Neuronal stem cell (in vitro differentiated cells): ENCODE measurements around the gene EMX2.

Experiments
- DNase-seq: peaks from one replicate; pipeline ENCODE4 v3.0.0-alpha.2; 2013; ENCODE audit warnings: low spot score
- H2AFZ ChIP-seq: one replicate; pipeline ENCODE4 v1.6.1; 2013; ENCODE audit warnings: mild to moderate bottlenecking, low read length, inconsistent platforms
- H2AK5ac ChIP-seq: 2 replicates; pipeline ENCODE4 v1.6.1; 2013; ENCODE audit warnings: low read depth, mild to moderate bottlenecking, inconsistent platforms, low read length, moderate library complexity, mixed read lengths
- H2BK120ac ChIP-seq: 2 replicates; pipeline ENCODE4 v1.6.1; 2013; ENCODE audit warnings: low read depth, mild to moderate bottlenecking, inconsistent platforms, low read length, moderate library complexity, mixed read lengths
- H2BK12ac ChIP-seq: one replicate; pipeline ENCODE4 v1.6.1; 2013; ENCODE audit warnings: low read length, inconsistent platforms
- H2BK15ac ChIP-seq: 2 replicates; pipeline ENCODE4 v1.6.1; 2013; ENCODE audit warnings: mild to moderate bottlenecking, low read length, inconsistent platforms, mixed read lengths
- H2BK5ac ChIP-seq: one replicate; pipeline ENCODE4 v1.6.1; 2013; ENCODE audit warnings: inconsistent platforms, mild to moderate bottlenecking, low read length, moderate library complexity
- H3K14ac ChIP-seq: one replicate; pipeline ENCODE4 v1.6.1; 2013; ENCODE audit warnings: low read length, inconsistent platforms
- H3K18ac ChIP-seq: 2 replicates; pipeline ENCODE4 v1.6.1; 2013; ENCODE audit warnings: low read length, inconsistent platforms
- H3K23ac ChIP-seq: 2 replicates; pipeline ENCODE4 v1.6.1; 2013; ENCODE audit warnings: low read depth, mild to moderate bottlenecking, mixed read lengths, low read length, inconsistent platforms; ENCODE audit not compliant: poor library complexity
- H3K27ac ChIP-seq: replicated peaks from 3 replicates; pipeline ENCODE4 v1.5.1; 2013; ENCODE audit warnings: low read length, inconsistent platforms
- H3K27me3 ChIP-seq, 3 experiments: 2 replicates each; pipeline ENCODE4 v1.6.1; 2013; ENCODE audit warnings: low read length in 3 of 3, mild to moderate bottlenecking in 2 of 3, inconsistent platforms in 1 of 3, low read depth in 1 of 3, mixed read lengths in 1 of 3, moderate library complexity in 1 of 3; ENCODE audit not compliant: control insufficient read depth in 3 of 3, insufficient read depth in 3 of 3
- H3K36me3 ChIP-seq, 2 donors: replicated peaks in 1 of 2; 2 replicates each; pipeline ENCODE4 v1.6.1; 2013; ENCODE audit warnings: low read length in 2 of 2; ENCODE audit not compliant: control insufficient read depth in 2 of 2, insufficient read depth in 2 of 2
- H3K4ac ChIP-seq: 2 replicates; pipeline ENCODE4 v1.6.1; 2013; ENCODE audit warnings: inconsistent platforms, mild to moderate bottlenecking, low read length, moderate library complexity
- H3K4me1 ChIP-seq, 2 donors: 1 replicate in 1 of 2; 2 replicates in 1 of 2; pipeline ENCODE4 v1.6.1; 2013; ENCODE audit warnings: low read length in 2 of 2, low read depth in 1 of 2; ENCODE audit not compliant: control insufficient read depth in 2 of 2, insufficient read depth in 1 of 2
- H3K4me2 ChIP-seq: one replicate; pipeline ENCODE4 v1.6.1; 2013; ENCODE audit warnings: mild to moderate bottlenecking, low read length, inconsistent platforms; ENCODE audit not compliant: insufficient read depth, poor library complexity, severe bottlenecking
- H3K4me3 ChIP-seq, 2 donors: 2 replicates each; pipeline ENCODE4 v1.5.1; 2013; ENCODE audit warnings: low read length in 2 of 2, mild to moderate bottlenecking in 2 of 2, inconsistent platforms in 1 of 2, moderate library complexity in 1 of 2
- H3K79me1 ChIP-seq: one replicate; pipeline ENCODE4 v1.6.1; 2013; ENCODE audit warnings: low read depth, mild to moderate bottlenecking, inconsistent platforms, low read length, moderate library complexity
- H3K9ac ChIP-seq: one replicate; pipeline ENCODE4 v1.6.1; 2013; ENCODE audit warnings: mild to moderate bottlenecking, low read depth, low read length, inconsistent platforms; ENCODE audit not compliant: poor library complexity
- H3K9me3 ChIP-seq, 2 donors: replicated peaks in 1 of 2; 2 replicates each; pipeline versions ENCODE3 to v1.6.1; 2013; ENCODE audit warnings: low read length in 2 of 2, mild to moderate bottlenecking in 2 of 2, inconsistent platforms in 1 of 2, low read depth in 1 of 2, mixed read lengths in 1 of 2, moderate library complexity in 1 of 2; ENCODE audit not compliant: control insufficient read depth in 2 of 2, insufficient read depth in 1 of 2
- H4K8ac ChIP-seq: one replicate; pipeline ENCODE4 v1.6.1; 2013; ENCODE audit warnings: low read depth, mild to moderate bottlenecking, inconsistent platforms, low read length, moderate library complexity
- H4K91ac ChIP-seq: one replicate; pipeline ENCODE4 v1.6.1; 2013; ENCODE audit warnings: low read length, low read depth, mild to moderate bottlenecking, inconsistent platforms; ENCODE audit not compliant: poor library complexity
- WGBS, 2 donors: extraction: QIAGEN DNeasy Blood & Tissue Kit; methylation state at CpG; one replicate each; pipeline ENCODE4 v1.1.7; 2013; ENCODE audit warnings: missing lambda C conversion rate in 2 of 2, mixed read lengths in 1 of 2; ENCODE audit not compliant: insufficient read length in 2 of 2, insufficient replicate concordance in 1 of 2; ENCODE audit errors: extremely low coverage in 2 of 2; 5-methylcytosine and 5-hydroxymethylcytosine counted together

Gene EMX2

DNA sequence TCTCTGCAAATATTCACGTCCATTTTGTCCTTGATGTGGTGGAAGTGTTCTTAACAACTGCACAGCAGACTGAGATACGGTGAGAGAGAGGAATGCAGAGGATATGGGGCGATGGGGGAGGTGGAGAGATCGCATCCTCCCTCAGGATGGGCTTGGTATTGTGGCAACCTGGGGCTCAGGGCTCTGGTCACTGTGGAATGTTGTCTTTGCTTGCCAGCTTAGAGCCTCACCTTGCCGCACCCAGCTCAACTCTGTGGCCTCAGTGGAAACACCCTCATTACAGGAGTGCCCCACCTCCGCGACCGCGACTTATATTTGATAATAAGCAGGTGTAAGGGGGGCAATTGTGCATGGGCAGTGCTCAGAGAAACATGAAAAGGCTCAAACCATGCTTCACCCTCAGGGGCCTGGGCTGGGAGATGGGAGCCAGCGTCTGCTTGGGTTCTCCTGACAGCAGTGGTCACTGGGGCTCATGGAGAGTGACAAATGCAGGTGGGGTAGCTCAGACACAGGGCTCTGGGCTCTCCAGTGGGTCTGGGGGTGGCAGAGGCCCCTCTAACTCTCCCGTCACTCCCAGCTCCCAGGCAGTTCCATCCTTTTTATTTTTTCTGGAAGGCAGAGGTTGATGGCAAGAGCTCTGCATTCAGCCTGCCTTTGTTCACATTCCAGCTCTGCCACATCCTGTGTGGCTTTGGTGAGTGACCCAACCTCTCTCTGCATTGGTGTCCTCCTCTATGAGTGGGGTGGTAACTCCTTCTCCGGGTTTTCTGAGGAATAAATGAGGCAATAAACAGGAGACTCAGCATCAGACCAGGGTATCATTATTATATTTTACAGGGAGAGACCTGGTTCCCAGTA, 43.1 kb upstream of the EMX2 start:
- no peaks in the 10 kb centered on the region for H3K9me3 ChIP-seq
- H3K79me1 ChIP-seq, result no peaks in the 10 kb centered on the region
- H3K4me1 ChIP-seq, result peaks cover 3 to 23% of the 10 kb centered on the region in 2 donors
- no peak overlapping the region for H3K9ac ChIP-seq
- no peak overlapping the region for H3K4me2 ChIP-seq
- no CpG with 5 or more reads among the region's 12 CpGs for WGBS, 2 donors
- peak overlapping the region; percentile 68 for H3K18ac ChIP-seq
- H3K27me3 ChIP-seq, result peaks cover 0 to 18% (median 0%) of the 10 kb centered on the region in 3 experiments
- no peak overlapping the region for H2BK12ac ChIP-seq
- H2BK15ac ChIP-seq, result no peak overlapping the region
- H3K4me3 ChIP-seq, result no peak overlapping the region
- no peak overlapping the region for H4K91ac ChIP-seq
- no peak overlapping the region for H2BK120ac ChIP-seq
- no peak overlapping the region for H4K8ac ChIP-seq
- no peaks in the 10 kb centered on the region for H3K36me3 ChIP-seq
- peak overlapping the region; percentile 41 for H2AK5ac ChIP-seq
- H3K14ac ChIP-seq, result no peak overlapping the region
- no peak overlapping the region for H3K27ac ChIP-seq
- H2AFZ ChIP-seq, result no peak overlapping the region
- no peak overlapping the region for H3K23ac ChIP-seq
- H3K4ac ChIP-seq, result no peak overlapping the region
- DNase-seq, result no peak
- H2BK5ac ChIP-seq, result no peak overlapping the region

DNA sequence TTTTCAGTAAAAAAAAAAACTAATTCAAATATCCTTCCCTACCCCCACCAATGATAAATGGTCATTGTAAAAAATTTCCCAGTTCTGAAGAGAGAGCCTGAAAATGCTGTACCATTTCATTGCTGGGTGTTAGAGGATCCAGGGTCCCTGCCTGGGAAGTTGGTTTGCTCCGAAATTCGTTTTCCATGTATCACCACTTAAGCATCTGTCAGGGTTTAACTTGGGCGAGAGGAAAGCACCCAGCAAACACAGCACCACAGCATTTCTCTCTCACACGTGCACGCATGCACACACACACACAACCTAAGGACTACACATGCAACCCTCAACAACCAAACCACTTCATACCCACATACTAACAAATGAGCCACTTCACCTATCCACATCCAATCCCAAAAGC, 42.1 kb upstream of the EMX2 start:
- H3K18ac ChIP-seq, result no peak overlapping the region
- H3K4me2 ChIP-seq, result no peak overlapping the region
- H2AFZ ChIP-seq, result no peak overlapping the region
- peak overlapping the region; percentile 14 for H4K91ac ChIP-seq
- WGBS, 2 donors, result no CpG with 5 or more reads among the region's 5 CpGs
- no peak overlapping the region for H3K23ac ChIP-seq
- no peak overlapping the region for H3K4me3 ChIP-seq
- no peak overlapping the region for H3K9ac ChIP-seq
- H2AK5ac ChIP-seq, result no peak overlapping the region
- DNase-seq, result no peak
- no peaks in the 10 kb centered on the region for H3K9me3 ChIP-seq
- H3K79me1 ChIP-seq, result no peaks in the 10 kb centered on the region
- H2BK15ac ChIP-seq, result no peak overlapping the region
- H3K4me1 ChIP-seq, result peaks cover 3 to 23% of the 10 kb centered on the region in 2 donors
- no peak overlapping the region for H2BK5ac ChIP-seq
- H3K4ac ChIP-seq, result no peak overlapping the region
- H3K27ac ChIP-seq, result no peak overlapping the region
- no peak overlapping the region for H2BK12ac ChIP-seq
- H3K27me3 ChIP-seq, result peaks cover 0 to 18% (median 0%) of the 10 kb centered on the region in 3 experiments
- no peak overlapping the region for H4K8ac ChIP-seq
- H3K36me3 ChIP-seq, result no peaks in the 10 kb centered on the region
- no peak overlapping the region for H3K14ac ChIP-seq
- H2BK120ac ChIP-seq, result no peak overlapping the region

DNA sequence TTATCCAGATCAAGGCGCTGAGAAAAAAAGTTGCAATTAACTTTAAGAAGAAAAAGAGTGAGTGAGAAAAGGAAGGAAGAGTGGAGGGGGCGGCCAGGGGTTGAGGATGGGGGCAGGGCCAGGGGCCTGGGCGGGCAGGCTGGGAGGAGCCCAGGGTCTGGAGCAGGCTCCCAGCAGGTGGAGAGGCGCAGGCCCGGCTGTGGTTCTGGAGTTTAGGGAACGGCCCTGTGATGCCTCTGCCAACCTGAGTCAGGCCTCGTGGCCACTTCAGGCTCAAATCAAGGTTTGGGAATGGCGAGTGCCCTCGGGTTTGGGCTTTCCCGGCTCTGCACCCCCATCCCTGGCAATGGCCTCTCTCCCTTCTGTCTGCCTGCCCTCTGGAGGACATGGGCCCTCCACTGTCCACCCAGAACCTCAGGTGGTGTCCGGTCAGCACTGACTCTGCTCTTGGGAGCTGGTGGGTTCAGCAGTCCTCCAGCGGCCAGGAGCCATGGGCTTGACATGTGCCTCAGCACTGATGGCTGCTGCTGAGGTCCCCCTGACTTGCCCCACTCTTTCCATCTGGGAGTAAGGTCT, 41.0 kb upstream of the EMX2 start:
- Histone ChIP-seq H3K4me2 (no peak overlapping the region), H3K23ac (no peak overlapping the region), H3K79me1 (no peaks in the 10 kb centered on the region), H3K4me3 (no peak overlapping the region), H3K14ac (no peak overlapping the region), H2AK5ac (peak overlapping the region; percentile 7), H3K27ac (peak overlapping the region; percentile 67), H2BK12ac (peak overlapping the region; percentile 35), H3K18ac (peak overlapping the region; percentile 86), H3K9ac (no peak overlapping the region), H4K8ac (no peak overlapping the region), H3K9me3 (no peaks in the 10 kb centered on the region), H3K4me1 (peaks cover 3 to 23% of the 10 kb centered on the region in 2 donors), H2BK15ac (peak overlapping the region; percentile 81), H3K36me3 (no peaks in the 10 kb centered on the region), H2AFZ (no peak overlapping the region), H2BK5ac (peak overlapping the region; percentile 44), H2BK120ac (peak overlapping the region; percentile 63), H3K27me3 (peaks cover 0 to 25% (median 0%) of the 10 kb centered on the region in 3 experiments), H3K4ac (peak overlapping the region; percentile 4), H4K91ac (no peak overlapping the region)
- WGBS, 2 donors, result no CpG with 5 or more reads among the region's 12 CpGs
- no peak for DNase-seq
